Neuronal stem cell (in vitro differentiated cells): Measurements from ENCODE around the gene REELD1.

Source experiments
- DNase-seq: peaks from one replicate; pipeline ENCODE4 v3.0.0-alpha.2; 2013; ENCODE audit warnings: low spot score
- H2AFZ ChIP-seq: one replicate; pipeline ENCODE4 v1.6.1; 2013; ENCODE audit warnings: mild to moderate bottlenecking, low read length, inconsistent platforms
- H2AK5ac ChIP-seq: 2 replicates; pipeline ENCODE4 v1.6.1; 2013; ENCODE audit warnings: low read depth, mild to moderate bottlenecking, inconsistent platforms, low read length, moderate library complexity, mixed read lengths
- H2BK120ac ChIP-seq: 2 replicates; pipeline ENCODE4 v1.6.1; 2013; ENCODE audit warnings: low read depth, mild to moderate bottlenecking, inconsistent platforms, low read length, moderate library complexity, mixed read lengths
- H2BK12ac ChIP-seq: one replicate; pipeline ENCODE4 v1.6.1; 2013; ENCODE audit warnings: low read length, inconsistent platforms
- H2BK15ac ChIP-seq: 2 replicates; pipeline ENCODE4 v1.6.1; 2013; ENCODE audit warnings: mild to moderate bottlenecking, low read length, inconsistent platforms, mixed read lengths
- H2BK5ac ChIP-seq: one replicate; pipeline ENCODE4 v1.6.1; 2013; ENCODE audit warnings: inconsistent platforms, mild to moderate bottlenecking, low read length, moderate library complexity
- H3K14ac ChIP-seq: one replicate; pipeline ENCODE4 v1.6.1; 2013; ENCODE audit warnings: low read length, inconsistent platforms
- H3K18ac ChIP-seq: 2 replicates; pipeline ENCODE4 v1.6.1; 2013; ENCODE audit warnings: low read length, inconsistent platforms
- H3K23ac ChIP-seq: 2 replicates; pipeline ENCODE4 v1.6.1; 2013; ENCODE audit warnings: low read depth, mild to moderate bottlenecking, mixed read lengths, low read length, inconsistent platforms; ENCODE audit not compliant: poor library complexity
- H3K27ac ChIP-seq: replicated peaks from 3 replicates; pipeline ENCODE4 v1.5.1; 2013; ENCODE audit warnings: low read length, inconsistent platforms
- H3K27me3 ChIP-seq, 3 experiments: 2 replicates each; pipeline ENCODE4 v1.6.1; 2013; ENCODE audit warnings: low read length in 3 of 3, mild to moderate bottlenecking in 2 of 3, inconsistent platforms in 1 of 3, low read depth in 1 of 3, mixed read lengths in 1 of 3, moderate library complexity in 1 of 3; ENCODE audit not compliant: control insufficient read depth in 3 of 3, insufficient read depth in 3 of 3
- H3K36me3 ChIP-seq, 2 donors: replicated peaks in 1 of 2; 2 replicates each; pipeline ENCODE4 v1.6.1; 2013; ENCODE audit warnings: low read length in 2 of 2; ENCODE audit not compliant: control insufficient read depth in 2 of 2, insufficient read depth in 2 of 2
- H3K4ac ChIP-seq: 2 replicates; pipeline ENCODE4 v1.6.1; 2013; ENCODE audit warnings: inconsistent platforms, mild to moderate bottlenecking, low read length, moderate library complexity
- H3K4me1 ChIP-seq, 2 donors: 1 replicate in 1 of 2; 2 replicates in 1 of 2; pipeline ENCODE4 v1.6.1; 2013; ENCODE audit warnings: low read length in 2 of 2, low read depth in 1 of 2; ENCODE audit not compliant: control insufficient read depth in 2 of 2, insufficient read depth in 1 of 2
- H3K4me2 ChIP-seq: one replicate; pipeline ENCODE4 v1.6.1; 2013; ENCODE audit warnings: mild to moderate bottlenecking, low read length, inconsistent platforms; ENCODE audit not compliant: insufficient read depth, poor library complexity, severe bottlenecking
- H3K4me3 ChIP-seq, 2 donors: 2 replicates each; pipeline ENCODE4 v1.5.1; 2013; ENCODE audit warnings: low read length in 2 of 2, mild to moderate bottlenecking in 2 of 2, inconsistent platforms in 1 of 2, moderate library complexity in 1 of 2
- H3K79me1 ChIP-seq: one replicate; pipeline ENCODE4 v1.6.1; 2013; ENCODE audit warnings: low read depth, mild to moderate bottlenecking, inconsistent platforms, low read length, moderate library complexity
- H3K9ac ChIP-seq: one replicate; pipeline ENCODE4 v1.6.1; 2013; ENCODE audit warnings: mild to moderate bottlenecking, low read depth, low read length, inconsistent platforms; ENCODE audit not compliant: poor library complexity
- H3K9me3 ChIP-seq, 2 donors: replicated peaks in 1 of 2; 2 replicates each; pipeline versions ENCODE3 to v1.6.1; 2013; ENCODE audit warnings: low read length in 2 of 2, mild to moderate bottlenecking in 2 of 2, inconsistent platforms in 1 of 2, low read depth in 1 of 2, mixed read lengths in 1 of 2, moderate library complexity in 1 of 2; ENCODE audit not compliant: control insufficient read depth in 2 of 2, insufficient read depth in 1 of 2
- H4K8ac ChIP-seq: one replicate; pipeline ENCODE4 v1.6.1; 2013; ENCODE audit warnings: low read depth, mild to moderate bottlenecking, inconsistent platforms, low read length, moderate library complexity
- H4K91ac ChIP-seq: one replicate; pipeline ENCODE4 v1.6.1; 2013; ENCODE audit warnings: low read length, low read depth, mild to moderate bottlenecking, inconsistent platforms; ENCODE audit not compliant: poor library complexity
- WGBS, 2 donors: extraction: QIAGEN DNeasy Blood & Tissue Kit; methylation state at CpG; one replicate each; pipeline ENCODE4 v1.1.7; 2013; ENCODE audit warnings: missing lambda C conversion rate in 2 of 2, mixed read lengths in 1 of 2; ENCODE audit not compliant: insufficient read length in 2 of 2, insufficient replicate concordance in 1 of 2; ENCODE audit errors: extremely low coverage in 2 of 2; 5-methylcytosine and 5-hydroxymethylcytosine counted together

Gene REELD1

GRCh38 chr4:146238107-146238506, 23.8 kb downstream of the REELD1 start:
- Histone ChIP-seq H3K9ac (no peak overlapping the region), H3K4me3 (no peak overlapping the region), H4K91ac (no peak overlapping the region), H3K9me3 (peaks cover 0 to 5% of the 10 kb centered on the region in 2 donors), H3K4me2 (no peak overlapping the region), H2BK5ac (no peak overlapping the region), H2AFZ (no peak overlapping the region), H3K27ac (no peak overlapping the region), H3K4me1 (peaks cover 3 to 10% of the 10 kb centered on the region in 2 donors), H3K27me3 (peaks cover 0 to 14% (median 0%) of the 10 kb centered on the region in 3 experiments), H3K4ac (no peak overlapping the region), H3K14ac (no peak overlapping the region), H2AK5ac (no peak overlapping the region), H2BK12ac (no peak overlapping the region), H2BK15ac (no peak overlapping the region), H3K79me1 (no peaks in the 10 kb centered on the region), H4K8ac (no peak overlapping the region), H2BK120ac (no peak overlapping the region), H3K23ac (no peak overlapping the region), H3K36me3 (no peaks in the 10 kb centered on the region), H3K18ac (no peak overlapping the region)
- no peak for DNase-seq
- WGBS, 2 donors: no CpG with 5 or more reads among the region's 3 CpGs

GRCh38 chr4:146243141-146243882, 29.0 kb downstream of the REELD1 start:
- no CpG with 5 or more reads among the region's 24 CpGs for WGBS, 2 donors

GRCh38 chr4:146243883-146244277, 29.5 kb downstream of the REELD1 start:
- no peaks in the 10 kb centered on the region for H3K27me3 ChIP-seq
- no peak overlapping the region for H2BK120ac ChIP-seq
- H3K27ac ChIP-seq: no peak overlapping the region
- H2BK12ac ChIP-seq: no peak overlapping the region
- no peak overlapping the region for H3K23ac ChIP-seq
- no peak overlapping the region for H3K4me2 ChIP-seq
- no peak overlapping the region for H2BK15ac ChIP-seq
- no peak overlapping the region for H3K4me3 ChIP-seq
- no peaks in the 10 kb centered on the region for H3K36me3 ChIP-seq
- H4K8ac ChIP-seq: no peak overlapping the region
- DNase-seq: no peak
- H2AK5ac ChIP-seq: no peak overlapping the region
- H4K91ac ChIP-seq: no peak overlapping the region
- peaks cover 0 to 5% of the 10 kb centered on the region in 2 donors for H3K9me3 ChIP-seq
- no peak overlapping the region for H3K9ac ChIP-seq
- H3K18ac ChIP-seq: peak overlapping the region; percentile 38
- H3K4ac ChIP-seq: no peak overlapping the region
- H3K79me1 ChIP-seq: no peaks in the 10 kb centered on the region
- H3K4me1 ChIP-seq: peaks cover 2 to 9% of the 10 kb centered on the region in 2 donors
- no peak overlapping the region for H2AFZ ChIP-seq
- no peak overlapping the region for H2BK5ac ChIP-seq
- no CpG with 5 or more reads among the region's 17 CpGs for WGBS, 2 donors
- no peak overlapping the region for H3K14ac ChIP-seq

More at GRCh38 chr4:146243141-146243882, 29.0 kb downstream of the REELD1 start:
- H3K18ac ChIP-seq: no peak overlapping the region
- H3K4me2 ChIP-seq: no peak overlapping the region
- H4K8ac ChIP-seq: no peak overlapping the region
- H2BK15ac ChIP-seq: no peak overlapping the region
- no peak overlapping the region for H2AFZ ChIP-seq
- no peak overlapping the region for H2BK5ac ChIP-seq
- no peak overlapping the region for H4K91ac ChIP-seq
- no peak overlapping the region for H2AK5ac ChIP-seq
- H3K14ac ChIP-seq: no peak overlapping the region
- H3K79me1 ChIP-seq: no peaks in the 10 kb centered on the region
- H2BK120ac ChIP-seq: no peak overlapping the region
- H2BK12ac ChIP-seq: no peak overlapping the region
- no peak for DNase-seq
- H3K4me3 ChIP-seq: no peak overlapping the region
- peaks cover 3 to 10% of the 10 kb centered on the region in 2 donors for H3K4me1 ChIP-seq
- H3K27ac ChIP-seq: no peak overlapping the region
- H3K9ac ChIP-seq: no peak overlapping the region
- H3K36me3 ChIP-seq: no peaks in the 10 kb centered on the region
- H3K9me3 ChIP-seq: peaks cover 0 to 5% of the 10 kb centered on the region in 2 donors
- H3K23ac ChIP-seq: no peak overlapping the region
- H3K27me3 ChIP-seq: no peaks in the 10 kb centered on the region
- no peak overlapping the region for H3K4ac ChIP-seq

- Histone ChIP-seq H3K23ac (no peak overlapping the region), H3K18ac (no peak overlapping the region)
- WGBS, 2 donors: no CpG with 5 or more reads among the region's 9 CpGs
These were observed 30.2 kb downstream of the REELD1 start for GRCh38 chr4:146244496-146244895.

More at GRCh38 chr4:146244496-146244895, 30.2 kb downstream of the REELD1 start:
- Histone ChIP-seq H2BK15ac (no peak overlapping the region), H3K27me3 (no peaks in the 10 kb centered on the region), H3K4me2 (no peak overlapping the region), H3K4me3 (no peak overlapping the region), H3K27ac (no peak overlapping the region), H3K9me3 (peaks cover 0 to 2% of the 10 kb centered on the region in 2 donors), H2BK120ac (no peak overlapping the region), H2AK5ac (no peak overlapping the region), H3K4ac (no peak overlapping the region), H2AFZ (no peak overlapping the region), H2BK5ac (no peak overlapping the region), H3K9ac (no peak overlapping the region), H3K36me3 (no peaks in the 10 kb centered on the region), H2BK12ac (no peak overlapping the region), H4K91ac (no peak overlapping the region), H4K8ac (no peak overlapping the region), H3K79me1 (no peaks in the 10 kb centered on the region), H3K14ac (no peak overlapping the region), H3K4me1 (peaks cover 0 to 7% of the 10 kb centered on the region in 2 donors)
- no peak for DNase-seq
